Neural cell (in vitro differentiated cells): ENCODE measurements around the gene MBD4. TPM values are rescaled to one million over a fixed set of nuclear protein-coding genes. Genes with fewer than 3 reads are reported as not detected.
"Not testable (repeated sequence)": the region's sequence is repeated elsewhere in the genome, so short reads cannot be mapped to it uniquely, and the experiment has no call there.

Experiments used
- H2AFZ ChIP-seq: fragments of 200-600, 300-800 bp; sonication (generic), shearing (Covaris generic); 2 replicates; pipeline ENCODE4 v1.6.0; 2014; ENCODE audit warnings: low read depth, mild to moderate bottlenecking, antibody characterized with exemption, low read length, moderate library complexity
- H3F3A ChIP-seq: fragments of 200-600 bp; shearing (Covaris generic); 2 replicates; pipeline ENCODE4 v1.6.1; 2016; ENCODE audit warnings: mild to moderate bottlenecking, moderate library complexity, mixed read lengths, antibody characterized with exemption, low read length; ENCODE audit not compliant: insufficient read depth, poor library complexity, severe bottlenecking
- H3K27ac ChIP-seq: fragments of 200-600, 300-800 bp; sonication (generic), shearing (Covaris generic); 2 replicates; pipeline ENCODE4 v1.5.1; 2014; ENCODE audit warnings: mild to moderate bottlenecking, low read length, moderate library complexity
- H3K27me3 ChIP-seq: fragments of 300-800, 200-600 bp; sonication (generic), shearing (Covaris generic); 2 replicates; pipeline ENCODE4 v1.6.0; 2014; ENCODE audit warnings: mild to moderate bottlenecking, low read depth, low read length, moderate library complexity; ENCODE audit not compliant: insufficient read depth
- H3K36me3 ChIP-seq: fragments of 300-800, 200-600 bp; sonication (generic), shearing (Covaris generic); 2 replicates; pipeline ENCODE4 v1.5.1; 2014; ENCODE audit warnings: mild to moderate bottlenecking, antibody characterized with exemption, low read length, moderate library complexity; ENCODE audit not compliant: insufficient read depth
- H3K4me2 ChIP-seq: fragments of 300-800, 200-600 bp; sonication (generic), shearing (Covaris generic); 2 replicates; pipeline ENCODE4 v1.6.0; 2014; ENCODE audit warnings: mild to moderate bottlenecking, low read length
- H3K4me3 ChIP-seq: fragments of 300-800, 200-600 bp; sonication (generic), shearing (Covaris generic); 2 replicates; pipeline ENCODE4 v1.5.1; 2014; ENCODE audit warnings: mild to moderate bottlenecking, low read length, moderate library complexity
- H3K79me2 ChIP-seq: fragments of 200-600 bp; shearing (Covaris generic); replicated peaks from 2 replicates; pipeline ENCODE4 v1.6.0; 2014; ENCODE audit warnings: mild to moderate bottlenecking, low read length, moderate library complexity; ENCODE audit not compliant: insufficient read depth
- H3K9ac ChIP-seq: fragments of 300-800, 200-600 bp; sonication (generic), shearing (Covaris generic); 2 replicates; pipeline ENCODE4 v1.6.1; 2016; ENCODE audit warnings: mild to moderate bottlenecking, low read length, mixed read lengths
- H3K9me2 ChIP-seq: fragments of 200-600 bp; shearing (Covaris generic); 2 replicates; pipeline ENCODE4 v1.6.1; 2016; ENCODE audit warnings: mild to moderate bottlenecking, low read length, mixed read lengths; ENCODE audit not compliant: insufficient read depth
- H3K9me3 ChIP-seq: fragments of 200-600, 300-800 bp; sonication (generic), shearing (Covaris generic); 2 replicates; pipeline ENCODE4 v1.6.1; 2016; ENCODE audit warnings: mild to moderate bottlenecking, mixed run types, low read length, moderate library complexity, mixed read lengths
- H4K20me1 ChIP-seq: fragments of 200-600 bp; shearing (Covaris generic); 2 replicates; pipeline ENCODE4 v1.6.1; 2016; ENCODE audit warnings: mild to moderate bottlenecking, mixed run types; ENCODE audit not compliant: insufficient read depth
- CTCF ChIP-seq: fragments of 450-650 bp; IDR thresholded peaks from 2 replicates; pipeline ENCODE4 v1.5.1; 2014; ENCODE audit warnings: antibody characterized with exemption, mild to moderate bottlenecking, moderate library complexity; ENCODE audit not compliant: poor library complexity, severe bottlenecking
- EP300 ChIP-seq: fragments of 450-650 bp; conservative IDR thresholded peaks from 2 replicates; pipeline ENCODE4 v1.6.1; 2014; ENCODE audit warnings: antibody characterized with exemption, mild to moderate bottlenecking, moderate library complexity; ENCODE audit not compliant: poor library complexity, severe bottlenecking
- EZH2 ChIP-seq: fragments of 200-600, 300-800 bp; shearing (Covaris generic), sonication (generic); IDR thresholded peaks from 2 replicates; pipeline ENCODE4 v1.6.1; 2014; ENCODE audit warnings: antibody characterized with exemption, low read length, borderline replicate concordance, mild to moderate bottlenecking; ENCODE audit not compliant: insufficient read depth, poor library complexity, severe bottlenecking
- MXI1 ChIP-seq: fragments of 450-650 bp; conservative IDR thresholded peaks from 2 replicates; pipeline ENCODE4 v1.6.1; 2014; ENCODE audit warnings: antibody characterized with exemption, mild to moderate bottlenecking; ENCODE audit not compliant: poor library complexity, severe bottlenecking
- POLR2AphosphoS5 ChIP-seq: IDR thresholded peaks from 2 replicates; pipeline ENCODE4 v1.6.1; 2012
- RAD21 ChIP-seq: fragments of 450-650 bp; conservative IDR thresholded peaks from 2 replicates; pipeline ENCODE4 v1.6.1; 2014; ENCODE audit warnings: antibody characterized with exemption, mild to moderate bottlenecking, moderate library complexity
- REST ChIP-seq: IDR thresholded peaks from 2 replicates; pipeline ENCODE4 v1.6.1; 2012; ENCODE audit warnings: borderline replicate concordance
- polyA plus RNA-seq: library from polyadenylated mRNA; depleted of rRNA; stranded (reverse); fragments of >200 nt; gene quantifications from 2 replicates; pipeline ENCODE4 v1.2.3, GENCODE V29; 2014

MBD4 gene
- polyA plus RNA-seq, 1 donor from 2014 or later = 50.0 TPM

GRCh38 chr3:129386984-129387383 is 52.8 kb downstream of the MBD4 start:
- Histone ChIP-seq H3K27ac (no peak overlapping the region), H3K4me3 (no peak overlapping the region), H3K9me3 (no peaks in the 10 kb centered on the region), H3K9ac (no peak overlapping the region), H3K9me2 (no peaks in the 10 kb centered on the region), H3K79me2 (no peaks in the 10 kb centered on the region), H4K20me1 (no peaks in the 10 kb centered on the region), H3F3A (no peaks in the 10 kb centered on the region), H3K36me3 (no peaks in the 10 kb centered on the region), H3K4me2 (no peak overlapping the region), H3K27me3 (no peaks in the 10 kb centered on the region), H2AFZ (no peak overlapping the region)
- TF ChIP-seq REST (no peak), RAD21 (no peak), EZH2 (no peak), MXI1 (no peak), EP300 (no peak), POLR2AphosphoS5 (no peak), CTCF (no peak)

GRCh38 chr3:129385507-129385906 is 54.2 kb downstream of the MBD4 start:
- H3K79me2 ChIP-seq, H3K36me3 ChIP-seq, H3K27me3 ChIP-seq, H4K20me1 ChIP-seq, H3K27ac ChIP-seq, H3K9me2 ChIP-seq, H3K9ac ChIP-seq, H3K9me3 ChIP-seq, H3F3A ChIP-seq, H2AFZ ChIP-seq, H3K4me2 ChIP-seq, H3K4me3 ChIP-seq: not testable (repeated sequence)

GRCh38 chr3:129384594-129385323 is 55.0 kb downstream of the MBD4 start:
- Histone ChIP-seq H3K9ac (no peak overlapping the region), H3K79me2 (no peaks in the 10 kb centered on the region), H3K27me3 (no peaks in the 10 kb centered on the region), H3K4me3 (no peak overlapping the region), H3K9me3 (no peaks in the 10 kb centered on the region), H3K27ac (no peak overlapping the region), H4K20me1 (no peaks in the 10 kb centered on the region), H3K4me2 (no peak overlapping the region), H3K9me2 (no peaks in the 10 kb centered on the region), H2AFZ (no peak overlapping the region), H3F3A (no peaks in the 10 kb centered on the region), H3K36me3 (no peaks in the 10 kb centered on the region)
- TF ChIP-seq RAD21 (no peak), EZH2 (no peak)

- not testable (repeated sequence) for H3K27me3 ChIP-seq, H3K36me3 ChIP-seq, H3K9me3 ChIP-seq, H3F3A ChIP-seq, H3K27ac ChIP-seq, H3K4me3 ChIP-seq, H3K9ac ChIP-seq, H3K9me2 ChIP-seq, H2AFZ ChIP-seq, H3K4me2 ChIP-seq, H4K20me1 ChIP-seq, H3K79me2 ChIP-seq
Observed at GRCh38 chr3:129384103-129384502, 55.6 kb downstream of the MBD4 start.
